Skeletal muscle cell (primary cell): ENCODE results near the gene ZCCHC10.
"Not testable (repeated sequence)": the region's sequence is repeated elsewhere in the genome, so short reads cannot be mapped to it uniquely, and the experiment has no call there.

ENCODE experiments used
- DNase-seq: peaks from one replicate; pipeline ENCODE4 v3.0.0-alpha.2; 2010; ENCODE audit warnings: low read depth
- H3K4me3 ChIP-seq: 2 replicates; pipeline ENCODE4 v1.5.1; 2011; ENCODE audit warnings: low read depth, mild to moderate bottlenecking, control low read depth, low read length, moderate library complexity

ZCCHC10 gene

DNA sequence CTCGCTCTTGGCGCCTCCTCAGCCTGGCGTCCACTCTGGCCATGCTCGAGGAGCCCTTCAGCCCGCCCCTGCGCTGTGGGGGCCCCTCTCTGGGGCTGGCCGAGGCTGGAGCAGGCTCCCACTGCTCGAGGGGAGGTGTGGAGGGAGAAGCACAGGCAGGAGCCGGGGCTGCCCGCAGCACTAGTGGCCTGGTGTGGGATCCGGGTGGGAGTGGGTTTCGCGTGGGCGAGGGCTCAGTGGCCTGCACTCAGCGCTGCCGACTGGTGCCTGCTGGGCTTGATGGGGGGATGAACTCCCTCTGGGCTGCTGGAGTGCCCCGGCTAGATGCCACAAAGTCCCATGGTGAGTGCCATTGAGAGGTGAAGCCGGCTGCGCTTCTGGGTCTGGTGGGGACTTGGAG, 21.1 kb upstream of the ZCCHC10 start:
- no peak overlapping the region for H3K4me3 ChIP-seq
- no peak for DNase-seq

DNA sequence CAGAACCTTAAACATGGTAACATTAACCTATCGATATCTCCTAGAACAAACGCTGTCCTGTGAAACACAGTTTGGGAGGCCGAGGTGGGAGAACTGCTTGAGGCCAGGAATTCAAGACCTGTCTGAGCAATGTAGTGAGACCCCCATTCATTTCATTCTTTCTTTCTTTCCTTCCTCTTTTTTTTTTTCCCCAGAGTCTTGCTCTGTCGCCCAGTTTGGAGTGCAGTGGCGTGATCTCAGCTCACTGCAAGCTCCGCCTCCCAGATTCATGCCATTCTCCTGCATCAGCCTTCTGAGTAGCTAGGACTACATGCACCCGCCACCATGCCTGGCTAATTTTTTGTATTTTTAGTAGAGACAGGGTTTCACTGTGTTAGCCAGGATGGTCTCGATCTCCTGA, 20.2 kb upstream of the ZCCHC10 start:
- DNase-seq, H3K4me3 ChIP-seq: not testable (repeated sequence)

DNA sequence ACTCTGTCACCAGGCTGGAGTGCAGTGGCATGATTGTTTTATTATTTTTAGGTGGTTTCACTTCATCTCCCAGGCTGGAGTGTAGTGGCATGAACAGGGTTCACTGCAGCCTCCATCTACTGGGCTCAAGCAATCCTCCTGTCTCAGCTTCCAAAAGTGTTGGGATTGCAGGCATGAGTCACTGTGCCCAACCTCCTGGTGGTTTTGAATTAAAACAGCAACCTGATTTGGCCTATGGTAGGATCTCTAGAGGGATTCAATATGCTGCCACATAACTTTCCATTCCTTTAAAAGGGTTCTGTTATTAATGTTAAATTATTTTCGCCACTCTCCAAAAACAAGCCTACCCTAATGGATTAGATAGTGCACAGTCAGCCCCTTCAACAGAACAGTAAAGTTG, 15.6 kb upstream of the ZCCHC10 start:
- DNase-seq, result no peak
- H3K4me3 ChIP-seq, result no peak overlapping the region

DNA sequence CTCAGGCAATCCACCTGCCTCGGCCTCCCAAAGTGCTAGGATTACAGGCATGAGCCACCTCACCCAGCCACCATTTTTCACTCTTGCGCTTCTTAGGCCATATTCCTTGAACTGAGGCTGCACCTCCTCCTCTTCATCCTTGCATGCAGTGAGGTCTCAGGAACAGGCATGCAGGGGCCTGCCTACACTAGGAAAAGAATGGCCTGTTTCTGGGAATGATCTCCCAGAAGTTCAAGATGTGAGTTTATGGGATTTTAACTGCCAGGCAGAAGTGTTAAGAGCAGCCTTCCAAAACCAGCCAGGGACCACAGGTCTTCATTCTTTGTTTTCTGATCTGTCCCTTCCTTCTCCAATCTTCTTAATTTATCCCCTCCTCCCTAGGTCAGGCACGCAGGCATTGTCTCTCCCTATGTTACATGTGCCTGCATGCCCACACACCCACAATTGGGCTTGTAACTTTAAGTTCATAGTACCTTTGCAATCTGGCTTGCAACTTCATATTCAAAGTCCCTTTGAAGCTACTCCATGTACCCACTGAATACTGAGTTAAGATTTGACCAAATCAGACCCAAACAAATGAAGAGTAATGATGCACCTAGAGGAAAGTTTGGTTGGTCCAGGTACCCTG, 14.9 kb upstream of the ZCCHC10 start:
- no peak for DNase-seq
- H3K4me3 ChIP-seq, result no peak overlapping the region

DNA sequence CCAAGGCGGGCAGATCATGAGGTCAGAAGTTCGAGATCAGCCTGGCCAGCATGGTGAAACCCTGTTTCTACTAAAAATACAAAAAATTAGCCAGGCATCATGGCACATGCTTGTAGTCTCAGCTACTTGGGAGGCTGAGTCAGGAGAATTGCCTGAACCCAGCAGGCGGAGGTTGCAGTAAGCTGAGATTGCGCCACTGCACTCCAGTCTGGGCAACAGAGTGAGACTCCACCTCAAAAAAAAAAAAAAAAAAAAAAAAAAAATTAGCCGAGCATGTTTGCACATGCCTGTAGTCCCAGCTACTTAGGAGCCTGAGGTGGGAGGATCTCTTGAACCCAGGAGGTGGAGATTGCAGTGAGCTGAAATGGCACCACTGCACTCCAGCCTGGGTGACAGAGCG, 10.3 kb upstream of the ZCCHC10 start:
- DNase-seq, H3K4me3 ChIP-seq: not testable (repeated sequence)

DNA sequence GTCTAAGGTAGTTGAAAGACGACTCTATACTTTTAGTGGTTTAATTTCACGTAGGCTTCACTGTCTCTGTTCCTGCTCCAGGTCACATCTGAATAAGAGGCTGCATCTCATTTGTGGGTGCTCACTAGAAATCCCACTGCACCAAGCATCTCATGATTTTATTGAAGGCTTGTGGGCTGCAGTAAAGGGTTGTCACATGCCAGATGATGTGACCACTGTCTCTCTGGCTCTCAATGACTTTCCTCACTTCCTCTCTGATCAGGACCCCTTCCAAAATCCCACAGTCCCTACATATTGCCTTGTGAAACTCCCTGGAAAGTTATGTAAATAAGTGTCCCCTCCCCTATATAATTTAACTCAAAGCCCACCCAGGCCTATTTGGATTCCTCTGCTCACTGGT, 8.9 kb upstream of the ZCCHC10 start:
- no peak for DNase-seq
- no peak overlapping the region for H3K4me3 ChIP-seq

DNA sequence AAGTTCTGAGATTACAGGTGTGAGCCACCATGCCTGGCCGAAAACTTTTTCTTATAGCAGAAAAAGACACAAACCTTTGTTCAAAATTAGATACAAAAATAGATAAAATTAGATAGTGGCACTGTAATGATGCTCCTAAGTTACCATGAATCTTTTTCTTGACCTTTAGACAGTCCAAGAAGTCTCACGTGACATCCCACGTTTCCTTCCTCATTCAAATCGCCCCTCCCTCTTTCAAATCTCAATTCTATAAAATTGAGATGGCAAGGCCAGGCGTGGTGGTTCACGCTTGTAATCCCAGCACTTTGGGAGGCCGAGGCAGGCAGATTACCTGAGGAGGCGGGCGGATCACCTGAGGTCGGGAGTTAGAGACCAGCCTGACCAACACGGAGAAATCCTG, 7.7 kb upstream of the ZCCHC10 start:
- no peak overlapping the region for H3K4me3 ChIP-seq
- no peak for DNase-seq

DNA sequence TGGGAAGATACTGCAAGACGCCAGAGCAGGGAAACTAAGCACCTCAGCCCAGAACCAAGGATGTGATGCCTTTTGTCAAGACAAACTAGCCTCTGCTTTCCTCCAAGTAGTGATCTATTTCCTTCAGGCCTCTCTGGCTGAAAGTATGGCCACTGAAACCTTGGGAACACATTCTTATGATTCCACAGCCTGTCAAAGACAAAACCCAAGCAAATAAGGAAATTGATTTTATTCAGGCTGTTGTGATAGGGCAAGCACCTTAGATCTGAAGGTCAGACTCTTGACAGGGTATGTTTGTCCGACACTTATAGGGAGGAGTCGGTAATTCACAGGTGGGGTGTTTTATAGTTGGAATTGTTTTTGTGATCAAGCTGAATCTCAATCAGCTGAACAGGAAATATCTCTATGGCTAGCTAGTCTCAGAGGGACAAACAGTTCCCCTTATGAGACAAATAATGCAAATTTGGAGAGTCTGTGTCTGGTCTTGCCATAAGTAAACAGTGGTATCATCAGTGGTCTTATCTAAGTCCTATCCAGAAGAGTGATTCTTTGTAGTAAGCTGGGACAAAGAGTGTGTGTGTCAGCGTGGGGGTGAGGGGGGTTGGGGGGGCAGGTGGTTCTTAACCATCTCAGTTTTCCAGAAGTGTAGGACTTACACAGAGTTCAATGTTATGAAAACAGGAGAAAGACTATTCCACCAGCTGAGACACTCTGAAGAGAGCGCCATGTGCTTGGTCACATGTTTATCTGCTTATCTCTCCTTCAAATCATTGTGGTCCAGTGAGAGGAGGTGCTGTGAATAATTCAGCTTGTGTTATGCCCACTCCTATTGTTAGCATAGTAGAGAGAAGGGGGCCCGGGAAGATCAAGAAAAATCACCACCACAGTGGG, 6.7 kb upstream of the ZCCHC10 start:
- H3K4me3 ChIP-seq, result no peak overlapping the region
- DNase-seq, result no peak

DNA sequence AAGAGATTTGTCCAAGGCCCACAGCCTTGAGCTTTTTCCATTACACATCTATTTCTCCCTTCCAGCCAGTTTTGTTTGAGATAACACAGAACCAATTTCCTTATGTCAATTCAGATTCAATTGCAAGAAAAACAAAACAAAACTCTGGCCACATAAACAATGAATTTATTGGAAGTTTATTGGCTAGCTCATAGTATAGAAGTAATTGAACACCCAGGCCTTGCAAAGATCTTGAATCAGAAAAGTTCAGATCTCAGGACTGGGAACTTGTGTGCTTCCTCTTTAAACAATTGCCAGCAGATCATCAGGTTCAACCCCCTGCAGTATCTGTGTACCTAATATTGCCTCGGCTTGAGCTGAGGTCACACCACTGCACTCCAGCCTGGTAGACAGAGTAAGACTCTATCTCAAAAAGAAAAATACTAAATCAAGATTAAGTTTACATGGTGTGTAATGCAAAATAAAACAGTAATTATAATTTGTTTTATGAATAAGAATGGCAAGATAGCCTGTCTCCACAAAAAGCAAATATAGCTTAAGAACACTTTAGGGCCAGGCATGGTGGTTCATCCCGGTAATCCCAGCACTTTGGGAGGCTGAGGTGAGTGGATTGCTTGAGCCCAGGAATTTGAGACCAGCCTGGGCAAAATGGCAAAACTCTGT, 4.1 kb upstream of the ZCCHC10 start:
- no peak for DNase-seq
- no peak overlapping the region for H3K4me3 ChIP-seq

DNA sequence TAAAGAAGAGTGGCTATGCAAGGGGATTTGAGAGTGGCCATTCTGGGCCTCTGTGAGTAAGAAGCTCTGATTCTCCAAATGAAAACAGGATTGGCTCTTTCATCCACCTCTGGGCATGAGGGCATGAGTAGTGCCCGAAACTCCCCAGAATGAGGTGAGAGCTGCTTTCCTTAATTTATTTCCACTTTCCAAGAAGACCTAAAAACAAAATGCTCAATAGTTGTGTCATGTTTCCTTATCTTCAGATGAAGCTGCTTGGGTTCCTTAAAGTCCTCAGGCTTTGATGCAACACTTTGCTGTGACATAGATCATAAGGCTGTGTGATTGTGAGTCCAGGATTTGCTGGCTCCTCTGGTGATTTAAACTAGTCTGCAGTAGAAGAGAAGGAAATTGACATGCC, 3.1 kb upstream of the ZCCHC10 start:
- DNase-seq, result no peak
- no peak overlapping the region for H3K4me3 ChIP-seq

DNA sequence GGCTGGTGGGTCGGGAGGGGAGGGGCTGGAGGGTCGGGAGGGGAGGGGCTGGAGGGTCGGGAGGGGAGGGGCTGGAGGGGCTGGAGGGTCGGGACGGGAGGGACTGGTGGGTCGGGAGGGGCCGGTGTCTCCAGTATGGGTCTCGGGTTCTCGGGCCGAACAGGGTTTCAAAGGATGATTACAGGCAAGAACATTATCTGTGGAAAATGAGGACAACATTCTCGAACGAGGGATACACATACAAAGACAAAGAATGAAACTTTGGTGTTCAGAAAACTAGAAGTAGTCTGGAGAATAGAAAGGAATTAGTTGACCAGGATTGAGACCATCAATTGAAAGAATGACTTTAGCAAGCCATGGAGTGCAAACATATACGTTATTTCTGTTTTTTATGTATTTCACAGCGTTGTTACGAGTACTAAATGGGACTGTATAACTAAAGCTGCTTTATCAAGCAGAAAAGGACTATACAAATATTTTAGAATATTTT, 360 bp upstream of the ZCCHC10 start:
- peak overlapping the region; percentile 67 for H3K4me3 ChIP-seq
- DNase-seq, result no peak

DNA sequence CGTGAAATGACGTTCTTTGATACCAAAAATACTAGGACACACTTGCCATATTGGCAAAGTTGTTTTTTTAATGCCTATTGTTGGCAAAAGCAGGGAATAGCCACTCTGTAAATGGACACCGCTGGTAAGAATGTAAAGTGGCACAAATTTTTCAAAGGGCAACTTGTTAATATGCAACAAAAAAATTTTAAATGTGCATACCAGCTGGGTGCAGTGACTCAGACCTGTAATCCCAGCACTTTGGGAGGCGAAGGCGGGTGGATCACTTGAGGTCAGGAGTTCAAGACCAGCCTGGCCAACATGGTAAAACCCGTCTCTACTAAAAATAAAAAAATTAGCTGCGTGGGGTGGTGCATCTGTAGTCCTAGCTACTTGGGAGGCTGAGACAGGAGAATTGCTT, 6.9 kb downstream of the ZCCHC10 start:
- not testable (repeated sequence) for H3K4me3 ChIP-seq, DNase-seq

DNA sequence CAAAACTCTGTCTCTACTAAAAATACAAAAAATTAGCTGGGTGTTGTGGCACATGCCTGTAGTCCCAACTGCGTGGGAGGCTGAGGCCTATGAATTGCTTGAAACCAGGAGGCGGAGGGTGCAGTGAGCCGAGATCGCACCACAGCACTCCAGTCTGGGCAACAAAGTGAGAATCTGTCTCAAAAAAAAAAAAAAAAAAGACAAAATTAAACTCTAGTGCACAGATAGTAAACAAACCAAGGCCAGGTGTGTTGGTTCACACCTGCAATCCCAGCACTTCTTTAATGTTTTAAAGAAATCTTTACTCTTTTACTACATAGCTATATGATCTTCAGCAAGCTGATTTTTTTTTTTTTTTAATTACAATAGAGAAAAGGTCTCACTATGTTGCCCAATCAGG, 8.4 kb downstream of the ZCCHC10 start:
- no peak overlapping the region for H3K4me3 ChIP-seq
- DNase-seq, result no peak

DNA sequence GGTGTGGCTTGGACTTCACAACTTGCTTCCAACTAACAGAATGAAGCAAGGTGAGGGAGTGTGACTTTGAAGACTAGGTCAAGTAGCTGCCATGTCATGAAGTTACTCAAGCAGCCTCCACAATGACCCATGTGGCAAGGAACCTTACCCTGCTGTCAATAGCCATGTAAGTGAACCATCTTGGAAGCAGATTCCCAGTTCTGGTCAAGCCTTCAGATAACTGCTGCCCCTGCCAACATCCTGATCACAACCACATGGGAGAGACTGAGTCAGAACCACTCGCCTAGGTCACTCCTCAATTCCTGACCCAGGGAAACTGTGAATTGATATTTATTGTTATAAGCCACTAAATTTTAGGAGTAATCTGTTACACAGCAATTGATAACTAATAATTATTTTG, 10.9 kb downstream of the ZCCHC10 start:
- DNase-seq, result no peak
- no peak overlapping the region for H3K4me3 ChIP-seq

DNA sequence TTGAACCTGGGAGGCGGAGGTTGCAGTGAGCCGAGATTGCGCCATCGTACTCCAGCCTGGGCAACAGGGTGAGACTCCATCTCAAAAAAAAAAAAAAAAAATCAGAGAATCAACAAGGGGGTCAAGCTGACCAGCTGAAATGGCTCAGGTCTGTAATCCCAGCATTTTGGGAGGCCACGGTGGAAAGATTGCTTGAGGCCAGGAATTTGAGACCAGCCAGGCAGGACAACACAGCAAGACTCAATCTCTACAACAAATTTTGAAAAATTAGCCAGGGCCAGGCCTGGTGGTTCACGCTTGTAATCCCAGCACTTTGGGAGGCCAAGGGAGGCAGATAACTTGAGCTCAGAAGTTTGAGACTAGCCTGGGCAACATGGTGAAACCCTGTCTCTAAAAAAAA, 17.9 kb downstream of the ZCCHC10 start:
- DNase-seq, H3K4me3 ChIP-seq: not testable (repeated sequence)

DNA sequence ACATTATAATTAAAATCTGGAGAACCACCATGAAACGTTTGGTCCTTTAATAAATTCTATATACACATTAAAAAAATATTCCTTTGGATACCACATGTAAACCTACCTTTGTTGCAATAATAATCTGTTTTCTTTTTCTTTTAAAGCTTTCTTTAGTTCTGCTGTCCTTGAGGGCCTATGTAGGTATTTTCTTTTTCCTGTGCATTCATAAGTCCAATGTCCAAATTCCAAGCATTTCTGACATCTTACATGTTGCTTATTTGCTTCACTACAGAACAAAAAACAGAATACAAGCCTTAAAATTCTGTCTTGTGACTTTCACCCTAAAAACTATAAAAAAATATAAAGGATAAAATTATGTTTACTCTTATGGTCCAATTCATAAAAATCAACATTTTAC, 19.7 kb downstream of the ZCCHC10 start:
- no peak overlapping the region for H3K4me3 ChIP-seq
- no peak for DNase-seq

DNA sequence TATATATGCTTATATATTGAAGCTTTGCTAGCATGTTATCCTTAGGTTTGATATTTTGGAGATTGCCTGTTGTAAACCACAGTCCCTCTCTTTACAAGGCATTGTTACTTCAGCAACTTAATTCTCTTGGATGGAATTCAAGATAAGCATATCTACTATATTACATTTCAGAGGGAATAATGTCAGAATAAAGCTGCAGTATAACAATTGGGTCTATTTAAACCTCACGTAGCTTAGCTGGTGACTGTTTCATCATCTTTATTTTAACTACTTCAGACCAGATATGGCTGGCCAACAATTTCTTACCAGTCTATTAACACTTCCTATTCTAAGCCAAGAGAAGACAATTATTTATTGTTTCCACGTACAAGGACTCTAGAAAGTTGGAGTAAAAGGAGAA, 27.1 kb downstream of the ZCCHC10 start:
- DNase-seq, result no peak
- H3K4me3 ChIP-seq, result no peak overlapping the region

DNA sequence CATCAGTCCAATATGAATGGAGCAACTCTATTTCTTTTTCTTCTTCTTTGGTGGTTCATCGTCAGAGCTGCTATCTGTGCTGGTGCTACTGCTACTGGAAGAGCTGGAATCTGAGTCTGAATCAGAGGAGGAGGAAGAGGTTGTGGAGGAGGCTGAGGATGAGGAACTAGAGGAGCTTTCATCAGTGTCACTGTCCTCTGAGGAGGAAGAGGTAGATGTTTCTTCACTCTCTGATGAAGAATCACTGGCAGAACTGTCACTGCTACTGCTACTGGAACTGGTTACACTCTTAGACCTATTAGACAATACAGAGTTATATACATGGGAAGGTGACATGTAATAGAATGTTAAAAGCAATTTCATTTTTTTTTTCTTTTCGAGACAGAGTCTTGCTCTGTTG, 27.8 kb downstream of the ZCCHC10 start:
- H3K4me3 ChIP-seq, result no peak overlapping the region
- DNase-seq, result no peak

DNA sequence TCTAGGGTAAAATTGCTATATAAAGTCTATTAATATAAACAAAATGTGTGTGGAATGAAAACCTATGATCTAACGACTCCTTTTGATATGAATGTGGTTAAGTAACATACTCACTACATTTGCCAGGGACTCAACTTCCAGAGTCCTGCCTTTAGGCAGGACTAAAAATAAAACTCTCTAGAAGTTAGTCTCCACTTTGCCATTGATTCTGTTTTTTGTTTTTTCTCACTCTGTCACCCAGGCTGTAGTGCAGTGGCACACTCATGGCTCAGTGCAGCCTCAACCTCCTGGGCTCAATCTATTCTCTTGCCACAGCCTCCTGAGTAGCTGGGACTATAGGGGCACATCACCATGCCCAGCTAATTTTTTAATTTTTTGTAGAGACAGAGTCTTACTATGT, 30.0 kb downstream of the ZCCHC10 start:
- no peak overlapping the region for H3K4me3 ChIP-seq
- no peak for DNase-seq
